ENCODE measurements around the gene SYNE4. TPM values are rescaled to one million over a fixed set of nuclear protein-coding genes. Genes with fewer than 3 reads are reported as not detected.
A peak's percentile ranks its signal among the peaks of the same experiment; 100 is the strongest.
"Not testable (repeated sequence)": the region's sequence is repeated elsewhere in the genome, so short reads cannot be mapped to it uniquely, and the experiment has no call there.

SYNE4 gene
- total RNA-seq, 1 donor from 2014 or later, result not detected

GRCh38 chr19:35990156-35990555 lies 18.5 kb downstream of the SYNE4 start:
- no peak for DNase-seq

DNA sequence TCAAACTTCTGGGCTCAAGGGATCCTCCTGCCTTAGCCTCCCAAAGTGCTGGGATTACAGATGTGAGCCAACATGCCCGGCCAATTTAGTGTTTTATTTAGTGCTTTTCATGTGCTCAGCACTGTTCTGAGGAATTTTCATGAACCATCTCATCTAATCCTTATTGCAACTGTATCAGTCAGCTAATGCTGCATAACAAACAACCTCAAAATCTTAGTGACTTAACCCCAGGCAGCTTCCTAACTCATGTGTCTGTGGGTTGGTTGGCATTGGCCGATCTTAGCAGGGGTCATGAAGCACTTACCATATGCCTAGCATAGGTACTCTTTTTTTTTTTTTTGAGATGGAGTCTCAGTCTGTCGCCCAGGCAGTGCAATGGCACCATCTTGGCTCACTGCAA lies 19.8 kb downstream of the SYNE4 start:
- no peak for DNase-seq

DNA sequence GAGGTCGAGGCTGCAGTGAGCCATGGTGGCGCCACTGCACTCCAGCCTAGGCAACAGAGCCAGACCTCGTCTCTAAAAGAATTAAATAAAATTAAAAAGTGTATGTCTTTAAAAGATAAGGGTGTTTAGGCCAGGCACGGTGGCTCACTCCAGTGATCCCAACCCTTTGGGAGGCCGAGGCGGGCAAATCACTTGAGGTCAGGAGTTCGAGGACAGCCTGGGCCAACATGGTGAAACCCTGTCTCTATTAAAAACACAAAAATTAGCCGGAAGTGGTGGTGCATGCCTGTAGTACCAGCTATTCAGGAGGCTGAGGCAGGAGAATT lies 21.1 kb downstream of the SYNE4 start:
- DNase-seq, result no peak

GRCh38 chr19:35986664-35987570 lies 21.7 kb downstream of the SYNE4 start:
- DNase-seq, result no peak

GRCh38 chr19:35986111-35986510 lies 22.5 kb downstream of the SYNE4 start:
- DNase-seq, result no peak

DNA sequence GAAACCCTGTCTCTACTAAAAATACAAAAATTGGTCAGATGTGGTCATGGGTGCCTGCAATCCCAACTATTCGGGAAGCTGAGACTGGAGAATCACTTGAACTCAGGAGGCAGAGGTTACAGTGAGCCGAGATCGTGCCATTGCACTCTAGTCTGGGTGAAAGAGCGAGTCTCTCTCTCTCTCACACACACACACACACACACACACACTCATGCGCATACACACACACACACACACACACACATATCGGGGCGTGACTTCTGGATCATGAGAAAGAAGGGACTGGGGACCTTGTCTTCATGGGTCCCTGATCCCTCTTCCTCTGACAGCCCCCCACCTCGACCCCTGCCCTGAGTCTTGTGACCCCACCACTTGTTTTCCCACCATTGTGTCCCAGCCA lies 25.4 kb downstream of the SYNE4 start:
- DNase-seq, result no peak

- not testable (repeated sequence) for DNase-seq
Observed at GRCh38 chr19:35980997-35981396, 27.6 kb downstream of the SYNE4 start.

DNA sequence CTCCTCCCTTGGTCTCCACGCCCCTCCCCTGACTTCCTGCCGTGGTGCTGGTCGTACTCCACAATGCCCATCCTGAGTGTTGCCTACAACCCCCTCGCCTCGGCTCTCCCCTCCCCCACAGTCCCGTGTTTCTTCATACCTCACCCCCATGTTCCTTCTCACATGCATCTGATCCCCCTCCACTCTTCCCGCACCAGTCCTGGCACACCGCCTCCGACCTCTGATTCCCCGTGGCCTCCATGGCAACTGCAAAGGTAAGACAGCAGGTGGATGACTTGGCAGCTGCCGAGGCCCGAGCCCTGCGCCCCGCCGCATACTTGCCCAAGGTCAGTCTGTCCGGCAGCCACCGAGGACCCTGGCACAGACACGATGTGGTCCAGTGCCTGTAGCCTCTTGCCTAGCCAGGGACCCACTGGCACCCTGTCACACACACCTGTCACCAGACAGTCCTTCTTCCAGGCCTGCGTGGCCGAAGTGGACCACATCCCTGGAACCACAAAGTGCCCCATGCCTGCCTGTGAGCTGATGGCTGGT lies 29.7 kb downstream of the SYNE4 start:
- no peak for DNase-seq

GRCh38 chr19:35978271-35978670 lies 30.3 kb downstream of the SYNE4 start:
- no peak for DNase-seq

DNA sequence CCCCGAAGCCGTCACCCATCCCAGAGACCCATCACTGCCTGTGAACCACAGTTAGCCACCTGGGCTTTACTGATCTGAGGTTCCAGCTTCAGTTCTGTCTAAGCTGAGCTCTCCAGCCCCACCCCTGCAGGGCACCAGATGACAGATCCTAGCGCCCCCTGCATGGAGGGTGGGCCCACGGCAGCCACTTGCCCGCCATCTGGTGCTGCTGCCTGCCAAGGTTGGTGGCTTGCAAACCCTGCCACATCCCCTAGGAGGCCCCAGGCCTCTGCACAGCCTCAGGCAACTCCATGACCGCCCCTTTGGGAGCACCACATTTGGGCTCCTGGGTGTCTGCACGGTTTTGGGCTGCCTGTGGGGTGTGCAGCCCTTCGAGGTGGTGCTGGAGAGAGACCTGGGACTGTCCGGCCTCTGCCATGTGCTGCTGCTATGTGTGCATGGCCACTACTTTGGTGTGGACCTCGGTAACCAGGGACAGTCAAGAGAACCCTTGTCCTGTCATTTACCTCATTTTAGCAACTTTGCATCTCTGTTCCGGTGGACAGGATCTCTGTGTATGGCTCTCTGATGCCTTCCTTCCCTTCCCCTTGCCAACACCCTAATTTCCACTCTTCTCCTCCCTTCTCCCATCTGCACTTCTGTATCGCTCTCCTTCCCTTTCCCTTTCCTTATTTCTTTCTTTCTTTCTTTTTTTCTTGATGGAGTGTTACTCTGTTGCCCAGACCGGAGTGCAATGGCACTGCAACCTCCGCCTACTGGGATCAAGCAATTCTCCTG lies 31.0 kb downstream of the SYNE4 start:
- DNase-seq, result no peak

DNA sequence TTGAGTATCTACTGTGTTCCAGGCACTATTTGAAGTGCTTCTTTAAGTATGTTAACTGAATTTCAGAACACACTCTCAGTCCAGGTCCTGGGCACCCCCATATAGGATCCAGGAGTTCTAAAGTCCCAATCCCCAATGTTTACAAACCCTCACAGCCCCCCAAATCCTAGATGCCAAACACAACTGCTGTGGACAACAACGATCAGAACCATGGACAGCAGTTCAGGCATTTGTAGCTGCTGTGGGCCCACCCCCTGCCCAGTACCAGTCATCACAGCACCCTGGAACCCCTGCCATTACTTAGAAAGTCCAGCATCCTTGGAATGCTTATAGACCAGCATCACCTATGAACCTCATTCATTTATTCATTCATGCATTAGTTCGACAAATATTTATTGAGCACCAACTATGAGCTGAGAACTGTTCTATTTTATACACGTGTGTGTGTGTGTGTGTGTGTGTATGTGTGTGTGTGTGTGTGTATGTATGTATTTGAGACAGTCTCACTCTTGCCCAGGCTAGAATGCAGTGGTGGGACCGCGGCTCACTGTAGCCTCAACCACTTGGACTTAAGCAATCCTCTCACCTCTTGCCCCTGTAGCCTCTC lies 32.9 kb downstream of the SYNE4 start:
- no peak for DNase-seq

GRCh38 chr19:35973487-35973886 lies 35.1 kb downstream of the SYNE4 start:
- no peak for DNase-seq

GRCh38 chr19:35966771-35967170 lies 41.8 kb downstream of the SYNE4 start:
- DNase-seq, result no peak

- peak; percentile 60 for DNase-seq
Observed at GRCh38 chr19:35963514-35963913, 45.1 kb downstream of the SYNE4 start.

DNA sequence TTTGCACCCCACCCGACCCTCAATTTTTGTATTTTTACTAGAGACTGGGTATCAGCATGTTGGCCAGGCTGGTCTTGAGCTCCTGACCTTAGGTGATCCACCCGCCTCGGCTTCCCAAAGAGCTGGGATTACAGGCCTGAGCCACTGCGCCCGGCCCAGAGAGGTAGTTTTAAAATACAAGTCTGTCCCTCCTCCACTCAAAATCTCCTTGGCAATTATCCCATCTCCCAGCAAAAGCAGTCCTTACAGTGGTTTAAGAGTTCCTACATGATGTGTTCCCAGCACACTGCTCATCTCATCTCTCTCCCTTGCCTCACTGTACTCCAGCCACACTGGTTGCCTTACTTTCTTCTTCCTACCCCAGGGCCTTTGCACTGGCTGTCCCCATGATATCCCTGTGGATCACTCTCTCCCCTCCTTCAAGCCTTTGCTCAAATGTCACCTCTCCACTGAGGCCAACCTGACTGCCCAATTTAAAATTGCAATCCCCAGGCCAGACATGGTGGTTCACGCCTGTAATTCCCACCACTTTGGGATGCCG lies 48.1 kb downstream of the SYNE4 start:
- DNase-seq, result no peak

- DNase-seq, result no peak
Observed at GRCh38 chr19:35959968-35960320, 48.7 kb downstream of the SYNE4 start.

GRCh38 chr19:35959040-35959967 lies 49.3 kb downstream of the SYNE4 start:
- no peak for DNase-seq

DNA sequence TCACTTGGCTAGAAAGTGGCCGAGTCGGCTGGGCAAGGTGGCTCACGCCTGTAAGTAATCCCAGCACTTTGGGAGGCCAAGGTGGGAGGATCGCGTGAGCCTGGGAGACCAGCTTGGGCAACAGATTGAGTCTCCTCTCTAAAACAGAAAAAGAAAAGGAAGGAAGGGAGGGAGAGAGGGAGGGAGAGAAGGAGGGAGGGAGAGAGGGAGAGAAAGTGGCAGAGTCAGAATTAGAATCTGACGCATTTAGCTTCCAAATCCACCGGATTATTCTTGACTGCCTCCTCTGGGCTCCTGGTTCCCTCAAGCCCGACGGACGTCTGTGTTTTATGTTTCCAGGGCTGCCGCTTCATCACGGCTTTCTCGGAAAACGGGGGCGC lies 50.0 kb downstream of the SYNE4 start:
- DNase-seq, result no peak

DNA sequence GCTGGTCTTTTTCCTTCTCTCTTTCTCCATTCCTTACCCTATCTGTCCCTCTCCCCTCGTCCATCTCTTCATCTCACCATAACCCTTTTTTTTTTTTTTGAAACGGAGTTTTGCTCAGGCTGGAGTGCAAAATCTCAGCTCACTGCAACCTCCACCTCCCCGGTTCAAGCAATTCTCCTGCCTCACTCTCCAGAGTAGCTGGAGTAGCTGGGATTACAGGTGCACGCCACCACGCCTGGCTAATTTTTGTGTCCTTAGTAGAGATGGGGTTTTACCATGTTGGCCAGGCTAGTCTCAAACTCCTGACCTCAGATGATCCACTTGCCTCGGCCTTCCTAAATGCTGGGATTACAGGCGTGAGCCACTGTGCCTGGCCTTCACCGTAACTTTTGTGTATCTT lies 51.2 kb downstream of the SYNE4 start:
- not testable (repeated sequence) for DNase-seq

DNA sequence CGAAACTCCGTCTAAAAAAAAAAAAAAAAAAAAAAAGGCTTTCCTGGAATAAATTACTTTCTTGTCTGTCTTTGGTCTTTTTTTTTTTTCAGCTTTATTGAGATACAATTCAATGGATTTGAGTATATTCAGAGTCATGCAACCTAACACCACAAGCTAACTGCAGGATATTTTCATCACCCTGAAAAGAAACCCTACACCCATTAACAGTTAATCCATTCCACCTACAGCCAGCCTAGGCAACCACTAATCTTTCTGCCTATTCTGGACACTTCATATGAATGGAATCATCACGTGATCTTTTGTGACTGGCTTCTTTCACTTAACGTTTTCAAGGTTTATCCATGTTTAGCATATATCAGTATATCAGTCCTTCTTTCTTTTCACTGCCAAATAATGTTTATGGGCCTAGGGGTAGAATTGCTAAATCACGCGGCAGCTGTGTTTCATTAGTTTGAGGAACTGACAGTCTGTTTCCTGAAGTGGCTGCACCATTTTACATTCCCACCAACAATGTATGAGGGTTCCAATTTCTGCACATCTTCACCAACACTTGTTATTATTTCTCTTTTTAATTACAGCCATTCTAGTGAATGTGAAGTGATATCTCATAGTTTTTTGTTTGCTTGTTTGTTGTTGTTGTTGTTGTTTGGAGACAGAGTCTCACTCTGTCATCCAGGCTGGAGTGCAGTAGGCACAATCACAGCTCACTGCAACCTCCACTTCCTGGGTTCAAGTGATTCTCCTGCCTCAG lies 52.6 kb downstream of the SYNE4 start:
- no peak for DNase-seq
